Caki2 (cell line): ENCODE measurements around the gene CNNM1. TPM values are rescaled to one million over a fixed set of nuclear protein-coding genes. Genes with fewer than 3 reads are reported as not detected.
A peak's percentile ranks its signal among the peaks of the same experiment; 100 is the strongest.

Experiments
- DNase-seq: peaks from one replicate; pipeline ENCODE4 v3.0.0-alpha.2; 2015; ENCODE audit warnings: low read depth
- in situ Hi-C: cut with HindIII; loops from 2 replicates; pipeline ENCODE4 v1.10.0; 2016; ENCODE audit warnings: low sequenced_read_pairs, low pct_unique_long_range_greater_than_20kb, mixed read lengths
- total RNA-seq: library from RNA; depleted of rRNA; stranded (reverse); fragments of >200 nt; shearing (Covaris generic); gene quantifications from 2 replicates; pipeline ENCODE4 v1.2.3, GENCODE V29; 2014; ENCODE audit warnings: low replicate concordance

CNNM1 gene
- total RNA-seq, 1 experiment from 2014 or later: 5.2 TPM

DNA sequence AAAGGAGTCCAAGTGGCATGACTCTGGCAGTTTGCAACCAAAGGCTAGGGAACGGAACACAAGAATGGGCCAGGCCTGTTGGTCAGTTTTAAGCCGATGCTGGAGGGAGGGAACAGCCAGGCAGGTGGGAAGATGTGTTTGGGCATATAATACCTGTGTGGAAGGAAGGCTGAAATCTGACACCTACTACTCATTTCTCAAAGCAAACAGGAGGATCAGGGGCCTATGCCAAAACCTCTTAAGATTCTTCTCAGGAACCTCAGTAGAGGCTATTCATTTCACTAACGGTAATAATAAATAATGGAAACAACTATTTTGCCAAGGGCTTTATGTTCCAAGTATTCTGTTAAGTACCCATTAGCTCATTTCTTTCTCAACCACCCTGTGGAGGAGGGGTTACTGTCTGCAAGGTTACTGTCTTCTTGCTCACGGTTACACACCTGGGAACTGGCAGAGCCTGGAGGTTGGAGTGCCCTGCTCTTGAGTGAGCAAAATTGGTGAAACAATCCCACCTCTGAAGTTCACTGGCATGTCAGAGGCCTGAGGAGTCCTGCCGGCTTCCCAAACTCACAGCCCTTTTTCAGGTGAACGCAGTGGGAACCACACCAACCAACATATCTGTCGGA lies 65.7 kb downstream of the CNNM1 start:
- no peak for DNase-seq
- in situ Hi-C loops: no loop called here

DNA sequence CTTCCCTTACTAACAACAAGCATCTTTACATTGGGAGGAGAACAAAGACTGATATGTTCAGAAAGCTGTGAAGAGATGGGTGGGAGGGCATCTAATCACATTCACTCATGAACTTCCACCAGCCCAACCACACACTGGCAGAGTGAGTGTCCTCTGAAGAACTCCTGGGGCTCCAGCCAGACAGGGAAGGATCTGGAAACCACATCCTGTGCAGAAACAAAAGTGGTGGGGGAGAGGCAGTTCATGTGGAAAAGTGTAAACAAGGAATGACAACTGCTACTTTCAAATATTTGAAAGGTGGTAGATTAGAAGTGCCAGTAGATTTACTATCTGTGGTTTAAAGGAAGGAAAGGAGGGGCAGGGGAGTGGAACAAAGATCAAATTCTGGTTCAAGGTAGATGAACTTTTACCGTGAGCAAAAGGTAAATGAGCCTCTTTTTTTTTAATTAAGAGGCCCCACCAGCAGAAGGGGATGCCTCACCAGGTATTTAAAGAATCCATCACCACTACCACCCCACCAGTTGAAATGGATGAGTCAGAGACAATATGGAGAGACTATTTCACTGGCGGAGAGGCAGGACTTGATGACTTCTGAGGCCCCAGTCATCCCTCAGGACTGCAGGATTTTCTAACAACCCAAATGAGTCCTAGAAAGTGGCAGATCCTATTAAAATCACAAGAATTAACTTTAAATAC lies 66.7 kb downstream of the CNNM1 start:
- in situ Hi-C loops: no loop called here
- DNase-seq: peak; percentile 96

DNA sequence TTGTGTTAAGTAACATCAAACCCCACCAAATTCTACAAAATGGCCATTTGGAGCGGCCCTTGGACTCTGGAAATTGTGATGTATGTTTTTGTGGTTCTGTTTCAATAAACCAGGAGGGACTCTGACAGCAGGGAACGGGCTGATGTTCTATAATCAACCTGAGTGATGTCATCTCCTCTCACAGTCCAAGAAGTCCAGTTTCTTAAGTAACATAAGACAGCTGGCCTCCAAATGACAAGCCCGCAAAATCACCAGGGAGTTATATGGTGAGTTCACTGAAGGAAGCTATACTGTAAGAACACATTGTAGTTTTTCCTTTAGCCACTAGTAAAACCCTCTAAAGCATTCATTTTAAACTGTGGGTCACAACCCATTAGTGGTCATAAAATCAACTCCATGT lies 67.3 kb downstream of the CNNM1 start:
- in situ Hi-C loops: no loop called here

DNA sequence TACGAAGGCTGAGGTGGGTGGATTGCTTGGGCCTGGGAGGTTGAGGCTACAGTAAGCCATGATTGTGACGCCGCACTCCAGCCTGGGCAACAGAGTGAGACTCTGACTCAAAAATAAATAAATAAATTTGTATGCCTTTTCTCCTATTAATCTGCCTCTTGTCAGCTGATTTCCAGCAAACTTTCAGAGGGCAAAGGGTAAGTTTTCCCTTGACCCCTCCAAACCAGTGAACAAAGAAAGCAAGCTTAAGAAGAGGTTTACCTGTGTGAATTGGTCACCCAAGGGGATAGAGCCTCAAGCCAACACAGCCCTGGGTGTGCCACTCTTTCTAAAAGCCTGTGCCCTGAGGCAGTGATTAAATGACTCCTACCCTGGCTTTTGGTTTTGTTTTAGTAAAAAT lies 70.5 kb downstream of the CNNM1 start:
- DNase-seq: no peak
- in situ Hi-C loops: no loop called here

More for the DNA sequence above, 67.3 kb downstream of the CNNM1 start:
- no peak for DNase-seq

DNA sequence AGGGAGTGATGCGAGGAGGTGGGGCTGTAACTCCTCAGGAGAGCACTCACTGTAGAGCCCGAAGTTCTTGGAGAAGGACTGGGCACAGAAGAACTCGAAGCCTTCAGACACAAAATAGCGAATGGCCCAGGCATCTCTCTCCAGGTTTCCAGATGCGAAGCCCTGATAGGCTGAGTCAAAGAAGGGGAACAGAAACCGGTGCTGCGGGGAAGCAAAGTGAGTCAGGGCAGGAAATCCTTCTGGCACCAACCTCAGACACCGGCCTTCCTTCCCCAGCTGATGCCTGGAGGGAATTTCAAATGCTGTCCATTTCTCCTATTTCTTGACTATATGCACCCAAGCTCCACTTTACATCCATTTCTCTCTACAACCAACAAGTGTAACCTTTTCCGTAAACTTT lies 74.5 kb downstream of the CNNM1 start:
- DNase-seq: no peak
- in situ Hi-C loops: no loop called here

DNA sequence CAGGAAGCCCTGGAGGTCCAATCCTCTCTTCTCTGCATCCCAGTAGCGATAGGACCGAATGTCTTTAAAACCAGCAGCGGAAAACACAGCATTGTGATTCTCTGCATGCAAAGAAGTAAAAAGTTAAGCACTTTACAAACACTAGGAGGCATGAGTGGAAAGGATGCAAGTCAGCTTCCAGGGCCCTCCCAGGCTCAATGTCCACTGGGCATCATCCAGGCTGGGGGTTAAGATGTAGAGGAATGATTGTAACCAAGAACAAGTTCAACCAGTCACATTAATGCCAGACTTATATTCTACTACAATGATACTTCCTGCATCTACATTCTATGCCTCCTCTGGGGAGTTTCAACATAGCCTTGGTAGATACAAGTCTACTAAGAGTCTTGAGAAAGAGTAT lies 77.0 kb downstream of the CNNM1 start:
- no peak for DNase-seq
- in situ Hi-C loops: no loop called here

DNA sequence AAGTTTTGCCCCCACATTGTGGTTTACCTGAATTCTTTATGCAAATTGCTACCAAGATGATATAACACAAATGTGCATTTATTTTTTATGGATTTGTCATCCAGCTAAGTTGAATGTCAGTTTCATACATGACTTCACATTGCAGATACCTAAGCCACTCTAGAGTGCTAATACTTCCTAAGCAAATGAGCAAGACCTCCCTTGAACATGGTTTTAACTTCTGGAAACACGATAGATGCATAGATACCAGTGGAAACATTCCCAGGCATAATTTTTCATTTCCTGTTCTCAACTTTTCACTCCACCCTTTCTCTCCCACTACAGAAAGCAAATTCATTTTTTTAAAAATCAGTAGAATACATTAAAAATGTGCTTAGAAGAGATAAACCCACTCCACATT lies 81.0 kb downstream of the CNNM1 start:
- in situ Hi-C loops: no loop called here
- no peak for DNase-seq

DNA sequence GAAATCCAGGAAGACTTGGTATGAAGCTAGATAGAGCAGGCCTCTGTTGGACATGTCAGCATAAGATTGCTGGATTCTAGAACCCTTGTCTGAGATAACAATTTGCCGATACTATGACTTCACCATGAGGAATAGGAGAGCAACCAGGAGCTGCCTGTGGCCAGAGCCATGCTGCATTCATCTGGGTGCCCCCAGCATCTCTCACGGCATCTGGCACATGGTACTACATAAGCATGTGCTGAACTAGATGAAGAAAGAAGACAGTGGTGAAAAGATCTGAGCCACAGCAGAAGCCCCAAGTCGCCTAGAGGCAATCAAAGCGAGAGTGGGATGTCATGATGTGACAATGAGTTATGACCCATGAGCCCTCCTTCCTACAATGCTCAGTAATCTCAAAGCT lies 81.7 kb downstream of the CNNM1 start:
- in situ Hi-C loops: no loop called here
- DNase-seq: no peak

DNA sequence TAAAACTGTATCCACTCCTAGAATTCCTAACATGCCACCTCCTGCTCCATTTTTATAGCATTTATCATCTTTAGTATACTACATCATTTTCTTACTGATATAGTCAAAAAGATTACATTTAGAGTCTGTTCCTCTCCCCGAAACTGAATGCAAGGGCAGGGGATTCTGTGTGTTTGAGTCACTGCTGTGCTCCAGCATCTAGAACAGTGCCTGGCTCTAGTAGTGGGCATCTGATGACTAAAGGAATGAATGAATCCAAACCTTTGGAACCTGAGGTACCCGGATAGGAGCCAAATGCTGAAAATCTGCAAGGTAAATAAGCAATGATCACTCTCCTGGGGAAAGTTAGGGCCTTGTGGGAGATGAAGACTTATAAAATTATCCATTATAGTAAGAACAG lies 82.4 kb downstream of the CNNM1 start:
- no peak for DNase-seq
- in situ Hi-C loops: no loop called here

DNA sequence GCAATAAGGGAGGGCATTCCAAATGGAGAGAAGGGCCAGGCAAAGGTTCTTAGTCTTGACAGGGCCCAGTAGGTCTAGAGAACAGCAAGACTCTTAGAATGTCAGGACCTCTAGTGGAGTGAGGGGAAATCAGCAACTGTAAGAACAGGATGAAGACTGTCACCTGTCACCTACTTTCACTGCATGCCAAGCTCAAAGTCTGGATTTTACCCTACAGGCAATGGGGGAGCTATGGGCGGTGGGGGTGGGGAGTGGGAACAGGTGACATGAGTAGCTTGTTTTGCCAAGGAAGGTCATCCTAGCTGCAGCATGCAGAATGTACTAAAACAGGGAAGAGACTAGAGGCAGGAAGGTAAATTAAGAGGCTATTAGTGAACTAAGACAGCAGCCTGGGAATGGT lies 82.9 kb downstream of the CNNM1 start:
- in situ Hi-C loops: no loop called here
- DNase-seq: no peak

DNA sequence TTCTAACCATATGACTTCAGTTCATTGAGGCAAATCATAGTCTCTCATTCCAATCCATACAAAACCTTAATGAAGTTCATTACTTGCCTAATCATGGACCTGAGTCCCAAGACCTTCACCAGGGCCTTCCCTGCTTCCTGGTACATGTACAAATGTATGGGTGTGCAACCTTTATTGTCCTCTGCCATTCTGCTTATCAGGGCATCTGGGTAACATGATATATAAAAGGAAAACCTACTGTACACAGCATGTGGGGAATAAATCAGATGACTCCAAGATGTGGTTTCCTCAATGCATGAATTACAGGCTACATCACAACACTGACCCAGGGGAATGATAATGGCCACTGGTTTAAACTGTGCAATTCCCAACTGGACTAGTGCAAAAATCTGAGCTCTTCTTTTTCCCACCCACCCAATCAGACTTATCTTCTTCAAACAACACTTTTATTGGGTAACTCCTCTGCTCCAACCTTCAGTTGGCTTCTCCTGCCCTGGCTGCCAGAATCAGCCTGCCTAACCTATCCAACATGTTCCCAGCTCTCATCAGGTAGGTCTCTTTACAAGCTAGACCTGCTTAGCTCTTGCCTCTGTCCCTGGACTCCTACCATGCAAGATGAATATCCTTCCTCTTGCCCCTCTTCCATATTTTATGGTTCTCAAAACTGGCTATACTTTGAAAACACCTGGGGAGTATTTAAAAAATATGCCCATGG lies 89.9 kb downstream of the CNNM1 start:
- in situ Hi-C loops: no loop called here
- DNase-seq: no peak

DNA sequence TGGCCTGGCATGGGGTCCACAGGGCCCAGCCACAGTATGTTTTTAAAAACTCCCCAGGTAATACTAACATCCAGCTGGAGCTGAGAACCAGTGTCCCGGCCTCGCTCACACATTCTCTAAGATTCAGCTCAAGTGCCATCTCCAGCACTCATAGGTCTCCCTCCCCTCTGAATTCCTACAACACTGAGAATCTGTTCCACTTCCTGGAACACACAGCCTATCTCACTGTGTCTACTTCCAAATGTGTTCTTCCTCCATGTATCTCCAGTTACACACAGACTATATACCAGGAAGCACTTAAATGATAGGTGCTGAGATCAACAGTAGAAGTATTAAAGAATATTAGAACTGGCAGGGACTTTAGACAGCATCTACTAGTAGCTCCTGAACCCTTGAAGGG lies 90.5 kb downstream of the CNNM1 start:
- in situ Hi-C loops: no loop called here
- no peak for DNase-seq

DNA sequence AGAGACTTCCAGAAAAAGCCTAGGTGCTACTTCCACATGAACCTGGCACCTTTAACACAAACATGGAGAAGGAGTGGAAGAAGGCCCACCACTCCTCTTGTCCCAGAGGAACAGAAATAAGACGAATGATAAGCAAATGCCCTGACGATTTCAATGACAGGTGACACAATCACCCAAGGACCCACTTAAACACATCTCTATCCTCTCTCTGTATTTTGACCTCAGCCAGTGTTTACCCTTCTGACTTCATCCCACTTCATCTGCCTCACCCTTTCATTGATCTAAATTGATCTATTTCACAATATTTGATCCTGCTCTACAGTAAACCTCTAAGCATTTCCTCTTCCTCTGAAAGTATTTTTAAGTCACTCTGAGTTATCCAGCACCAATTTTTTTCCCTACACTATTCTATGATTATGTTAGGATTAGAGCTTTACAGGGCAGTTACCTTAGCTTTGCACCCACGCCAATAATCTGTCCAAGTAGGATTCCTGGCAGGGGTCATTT lies 92.1 kb downstream of the CNNM1 start:
- in situ Hi-C loops: no loop called here
- no peak for DNase-seq

DNA sequence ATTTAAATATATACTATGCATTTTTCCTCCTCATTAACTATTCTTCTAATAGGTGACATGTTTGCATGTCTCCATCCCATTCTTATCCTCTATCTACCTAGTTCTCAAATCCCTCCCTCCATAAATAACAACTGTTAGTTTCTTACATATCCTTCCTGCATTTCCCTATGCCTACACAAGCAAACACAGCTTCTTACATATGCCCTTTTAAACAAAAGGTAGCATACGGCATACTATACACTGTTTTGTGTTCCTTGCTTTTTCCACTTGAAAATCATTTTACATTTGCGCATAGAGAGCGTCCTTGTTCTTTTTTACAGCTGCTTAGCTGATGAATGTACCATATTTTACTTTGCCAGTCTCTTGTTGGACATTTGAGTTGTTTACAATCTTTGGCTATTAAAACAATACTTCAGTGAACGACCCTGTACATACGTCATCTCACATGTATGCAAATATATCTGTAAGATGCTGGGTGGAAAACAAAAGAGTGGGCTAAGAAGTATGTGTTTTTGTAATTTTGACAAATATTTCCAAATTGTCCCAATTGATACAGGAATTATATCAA lies 93.5 kb downstream of the CNNM1 start:
- DNase-seq: no peak
- in situ Hi-C loops: no loop called here

DNA sequence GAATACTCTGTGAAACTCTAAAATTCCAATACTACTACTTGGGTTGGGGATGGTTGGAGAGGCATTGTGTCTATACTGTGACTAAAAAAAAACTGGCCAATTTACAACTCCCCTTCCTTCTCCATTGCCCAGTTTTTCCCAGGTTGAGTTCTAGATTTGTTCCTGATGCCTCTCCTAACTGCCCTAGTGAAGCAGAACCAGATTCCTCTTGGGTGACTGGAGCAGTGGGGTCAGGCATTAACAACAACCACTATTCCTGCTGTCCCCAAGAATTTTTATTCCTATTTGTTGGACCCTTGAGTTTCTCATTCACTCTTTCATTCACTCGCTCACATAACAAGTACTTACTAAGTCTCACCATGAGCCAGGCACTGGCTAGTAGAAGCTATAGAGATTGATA lies 95.5 kb downstream of the CNNM1 start:
- in situ Hi-C loops: loop anchor here (25.0 kb wide), 1 partner anchor 188 kb away; the partner anchor contains the start of gene SLC25A28
- DNase-seq: no peak

DNA sequence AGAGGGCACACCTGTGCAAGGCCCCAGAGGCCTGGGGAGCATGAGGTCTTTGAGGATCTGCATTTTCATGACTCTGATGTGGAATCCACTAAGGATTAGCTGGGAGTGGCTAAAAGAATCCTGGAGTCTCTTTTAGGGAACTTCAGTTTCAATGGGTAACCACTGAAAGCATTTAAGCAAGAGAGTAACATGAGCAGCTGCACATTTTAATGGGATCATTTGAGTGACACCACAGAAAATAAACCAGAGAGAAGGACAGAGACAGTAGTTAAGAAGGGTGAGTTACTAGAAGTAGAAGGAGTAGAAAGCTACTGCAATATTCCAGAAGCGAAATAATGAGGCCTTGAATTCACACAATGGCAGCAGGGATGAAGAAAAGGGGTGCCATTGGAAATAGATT lies 96.0 kb downstream of the CNNM1 start:
- in situ Hi-C loops: loop anchor here (25.0 kb wide), 1 partner anchor 187 kb away; the partner anchor contains the start of gene SLC25A28
- no peak for DNase-seq

DNA sequence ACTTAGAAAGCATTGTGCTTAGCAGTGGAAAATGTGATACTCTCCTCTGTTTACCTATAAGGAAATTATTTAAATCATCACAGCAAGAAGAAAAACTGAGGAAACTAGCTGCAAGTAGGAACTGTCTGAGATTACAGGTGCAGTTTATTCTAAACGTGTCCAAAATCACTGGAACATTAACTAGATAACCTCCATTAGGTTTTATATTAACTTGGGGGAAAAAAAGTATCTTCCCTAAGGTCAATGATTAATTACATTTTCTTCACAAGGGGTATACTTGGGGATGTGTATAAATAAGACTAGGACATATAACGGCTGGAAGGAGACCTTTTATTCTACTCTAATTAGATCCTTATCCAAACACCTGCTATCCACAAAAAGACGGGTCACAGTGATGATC lies 97.5 kb downstream of the CNNM1 start:
- peak; percentile 64 for DNase-seq
- in situ Hi-C loops: loop anchor here (25.0 kb wide), 1 partner anchor 186 kb away; the partner anchor contains the start of gene SLC25A28

DNA sequence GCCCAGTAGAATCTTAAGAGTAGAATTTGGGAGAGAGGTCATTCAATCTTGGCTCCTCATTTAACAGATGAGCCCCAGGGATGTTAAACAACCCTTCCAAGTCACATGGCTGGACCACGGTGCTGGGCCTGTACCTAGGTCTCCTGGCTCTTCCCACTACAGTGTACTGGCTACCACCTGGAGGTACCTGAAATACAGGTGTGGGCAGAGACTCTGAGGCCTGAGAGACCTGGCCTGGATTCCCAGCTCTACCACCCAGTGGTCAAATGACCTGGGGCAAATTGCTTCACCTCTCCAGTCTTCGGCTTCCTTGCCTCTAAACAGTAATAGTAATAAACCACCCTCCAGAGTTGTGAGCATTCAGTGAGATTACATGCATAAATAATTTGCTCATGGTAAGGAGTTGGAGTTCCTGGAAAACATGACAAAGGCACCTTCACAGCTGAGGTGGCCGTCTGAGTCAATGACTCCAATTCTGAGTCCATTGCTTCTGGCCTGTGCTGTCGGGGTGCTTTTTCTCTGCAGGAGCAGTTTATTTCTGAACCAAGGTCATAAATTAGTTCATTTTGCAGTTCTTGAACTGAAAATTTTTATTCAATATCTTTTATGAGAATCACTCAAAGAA lies 98.5 kb downstream of the CNNM1 start:
- DNase-seq: no peak
- in situ Hi-C loops: loop anchor here (25.0 kb wide), 1 partner anchor 185 kb away; the partner anchor contains the start of gene SLC25A28
